ENCODE data around the gene FFAR3. TPM values are rescaled to one million over a fixed set of nuclear protein-coding genes. Genes with fewer than 3 reads are reported as not detected.

Gene FFAR3
- total RNA-seq, 1 experiment from 2014 or later = 0.15 TPM

DNA sequence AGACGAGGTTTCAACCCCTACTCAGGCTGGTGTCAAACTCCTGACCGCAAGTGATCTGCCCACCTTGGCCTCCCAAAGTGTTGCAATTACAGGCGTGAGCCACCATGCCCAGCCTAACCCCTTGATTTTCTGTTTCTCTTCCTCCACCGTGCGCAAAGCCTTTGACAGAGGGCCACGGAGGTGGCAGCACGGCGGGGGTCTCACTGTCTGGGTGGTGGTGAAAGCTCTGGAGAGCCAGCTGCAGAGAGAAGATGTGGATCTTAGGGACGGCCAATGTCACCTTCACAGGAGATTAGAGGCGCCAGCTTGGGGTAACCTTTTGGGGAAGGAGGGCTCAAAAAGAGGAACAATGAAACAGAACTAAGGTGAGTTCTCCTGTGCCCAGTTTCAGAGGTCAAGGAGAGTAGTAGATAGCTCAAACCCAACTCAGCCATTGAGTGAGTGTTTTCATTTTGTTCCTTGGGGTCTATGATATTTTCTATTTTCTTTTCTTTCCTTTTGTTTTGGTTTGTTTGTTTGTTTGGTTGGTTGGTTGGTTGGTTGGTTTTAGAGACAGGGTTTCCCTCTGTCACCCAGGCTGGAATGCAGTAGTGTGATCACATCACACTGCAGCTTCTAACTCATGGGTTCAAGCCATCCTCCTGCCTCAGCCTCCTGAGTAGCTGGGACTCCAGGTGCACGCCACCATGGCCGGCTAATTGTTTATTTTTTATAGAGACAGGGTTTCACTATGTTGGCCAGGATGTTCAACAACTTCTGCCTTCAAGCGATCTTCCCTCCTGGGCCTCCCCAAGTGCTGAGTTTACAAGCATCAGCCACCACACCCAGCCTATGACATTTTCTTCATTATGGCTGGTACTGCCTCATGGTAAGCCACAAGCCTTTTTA is 50.3 kb downstream of the FFAR3 start:
- Histone ChIP-seq H3K4me1 (ENCODE audit: insufficient read depth, low read length, poor library complexity, severe bottlenecking) (no peaks in the 10 kb centered on the region), H3K27ac (ENCODE audit: low read depth, low read length, poor library complexity, severe bottlenecking) (no peak overlapping the region), H3K9me3 (ENCODE audit: low read depth, low read length, poor library complexity, severe bottlenecking) (no peaks in the 10 kb centered on the region), H3K4me3 (ENCODE audit: low read depth, low read length, poor library complexity, severe bottlenecking) (no peak overlapping the region), H3K36me3 (ENCODE audit: insufficient read depth, low read length, poor library complexity, severe bottlenecking) (no peaks in the 10 kb centered on the region), H3K27me3 (replicated peaks; ENCODE audit: insufficient read depth, low read depth, low read length, poor library complexity) (peaks cover 46% of the 10 kb centered on the region)
- ChIA-PET CTCF (no interaction called here), POLR2A (ENCODE audit: low non-redundant PET) (no interaction called here)
- TF ChIP-seq, protein P1, sequence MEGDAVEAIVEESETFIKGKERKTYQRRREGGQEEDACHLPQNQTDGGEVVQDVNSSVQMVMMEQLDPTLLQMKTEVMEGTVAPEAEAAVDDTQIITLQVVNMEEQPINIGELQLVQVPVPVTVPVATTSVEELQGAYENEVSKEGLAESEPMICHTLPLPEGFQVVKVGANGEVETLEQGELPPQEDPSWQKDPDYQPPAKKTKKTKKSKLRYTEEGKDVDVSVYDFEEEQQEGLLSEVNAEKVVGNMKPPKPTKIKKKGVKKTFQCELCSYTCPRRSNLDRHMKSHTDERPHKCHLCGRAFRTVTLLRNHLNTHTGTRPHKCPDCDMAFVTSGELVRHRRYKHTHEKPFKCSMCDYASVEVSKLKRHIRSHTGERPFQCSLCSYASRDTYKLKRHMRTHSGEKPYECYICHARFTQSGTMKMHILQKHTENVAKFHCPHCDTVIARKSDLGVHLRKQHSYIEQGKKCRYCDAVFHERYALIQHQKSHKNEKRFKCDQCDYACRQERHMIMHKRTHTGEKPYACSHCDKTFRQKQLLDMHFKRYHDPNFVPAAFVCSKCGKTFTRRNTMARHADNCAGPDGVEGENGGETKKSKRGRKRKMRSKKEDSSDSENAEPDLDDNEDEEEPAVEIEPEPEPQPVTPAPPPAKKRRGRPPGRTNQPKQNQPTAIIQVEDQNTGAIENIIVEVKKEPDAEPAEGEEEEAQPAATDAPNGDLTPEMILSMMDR (conservative IDR thresholded peaks at IDR 0.05; ENCODE audit: low read depth, low read length) = no peak
- TF ChIP-seq EZH2 (IDR thresholded peaks at IDR 0.05; ENCODE audit: borderline replicate concordance, low read depth, low read length, poor library complexity, severe bottlenecking) = no peak
- BruUV-seq (replicated peaks) = no TSS peak
- intact Hi-C loops (cut with micrococcal nuclease; ENCODE audit: unreplicated experiment) = no loop called here
- no peak for DNase-seq (ENCODE audit: low spot score)

DNA sequence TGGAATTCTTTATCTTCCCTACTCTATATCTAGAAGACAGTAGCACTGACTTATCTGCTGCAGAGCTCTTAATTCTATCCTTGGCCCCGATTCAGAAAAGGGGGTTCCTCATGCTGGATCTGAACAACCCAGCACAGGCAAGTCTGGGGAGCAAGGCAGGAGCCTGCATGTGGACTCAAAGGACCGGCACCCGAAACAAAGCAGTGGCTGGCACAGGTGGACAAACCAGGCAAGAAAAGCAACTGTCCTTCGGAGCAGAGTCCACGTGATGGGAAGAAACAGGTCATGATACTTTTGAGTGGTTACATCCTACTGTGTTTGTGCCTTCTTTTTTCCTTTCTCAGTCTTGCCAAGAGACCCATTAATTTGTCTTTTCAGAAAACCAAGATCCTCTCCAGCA is 50.9 kb downstream of the FFAR3 start:
- no peaks in the 10 kb centered on the region for H3K9me3 ChIP-seq (ENCODE audit: low read depth, low read length, poor library complexity, severe bottlenecking)
- peaks cover 51% of the 10 kb centered on the region for H3K27me3 ChIP-seq (replicated peaks; ENCODE audit: insufficient read depth, low read depth, low read length, poor library complexity)
- no peaks in the 10 kb centered on the region for H3K4me1 ChIP-seq (ENCODE audit: insufficient read depth, low read length, poor library complexity, severe bottlenecking)
- H3K27ac ChIP-seq (ENCODE audit: low read depth, low read length, poor library complexity, severe bottlenecking) = no peak overlapping the region
- no peaks in the 10 kb centered on the region for H3K36me3 ChIP-seq (ENCODE audit: insufficient read depth, low read length, poor library complexity, severe bottlenecking)
- no peak overlapping the region for H3K4me3 ChIP-seq (ENCODE audit: low read depth, low read length, poor library complexity, severe bottlenecking)
- no peak for DNase-seq (ENCODE audit: low spot score)
- TF ChIP-seq EZH2 (IDR thresholded peaks at IDR 0.05; ENCODE audit: borderline replicate concordance, low read depth, low read length, poor library complexity, severe bottlenecking) = no peak
- TF ChIP-seq, protein P1 (conservative IDR thresholded peaks at IDR 0.05; ENCODE audit: low read depth, low read length) = no peak
- POLR2A ChIA-PET (ENCODE audit: low non-redundant PET) = no interaction called here
- intact Hi-C loops (cut with micrococcal nuclease; ENCODE audit: unreplicated experiment) = no loop called here
- no TSS peak for BruUV-seq (replicated peaks)
- CTCF ChIA-PET = no interaction called here

Small RNA genes within 50 kb of the gene (microRNA-seq; reads per million reads assigned to microRNA genes)
- not detected for gene MIR5196

Other genes starting within 250 kb of the FFAR3 start
- not detected in 2 replicates for gene FXYD3, start 242.6 kb upstream of the FFAR3 start, total RNA-seq (2021)
- not detected in 2 replicates for gene LGI4, start 223.4 kb upstream of the FFAR3 start, total RNA-seq (2021)
- gene FXYD1, start 219.6 kb upstream of the FFAR3 start, total RNA-seq (2021) = 0.98 TPM in 1 of 2 replicates, not detected in the other
- 0.56 and 0.85 TPM in 2 replicates for gene FXYD7, start 215.2 kb upstream of the FFAR3 start, total RNA-seq (2021)
- gene FXYD5, start 203.7 kb upstream of the FFAR3 start, total RNA-seq (2021) = 12.7 and 13.6 TPM in 2 replicates
- not detected in 2 replicates for gene FAM187B, start 129.7 kb upstream of the FFAR3 start, total RNA-seq (2021)
- gene LSR, start 109.5 kb upstream of the FFAR3 start, total RNA-seq (2021) = 1.9 and 2.9 TPM in 2 replicates
- gene USF2, start 89.5 kb upstream of the FFAR3 start, total RNA-seq (2021) = 82.0 and 90.8 TPM in 2 replicates
- 0.28 and 0.37 TPM in 2 replicates for gene HAMP, start 75.9 kb upstream of the FFAR3 start, total RNA-seq (2021)
- gene MAG, start 66.3 kb upstream of the FFAR3 start, total RNA-seq (2021) = not detected in 2 replicates
- gene CD22, start 29.3 kb upstream of the FFAR3 start, total RNA-seq (2021) = not detected in 2 replicates
- gene FFAR1, start 10.6 kb upstream of the FFAR3 start, total RNA-seq (2021) = not detected in 2 replicates
- gene GPR42, start 12.6 kb downstream of the FFAR3 start, total RNA-seq (2021) = not detected in 2 replicates
- gene FFAR2, start 89.8 kb downstream of the FFAR3 start, total RNA-seq (2021) = not detected in 2 replicates
- gene KRTDAP, start 132.0 kb downstream of the FFAR3 start, total RNA-seq (2021) = not detected in 2 replicates
- not detected in 2 replicates for gene DMKN, start 155.2 kb downstream of the FFAR3 start, total RNA-seq (2021)
- gene SBSN, start 169.9 kb downstream of the FFAR3 start, total RNA-seq (2021) = not detected in 2 replicates
- gene GAPDHS, start 175.0 kb downstream of the FFAR3 start, total RNA-seq (2021) = not detected in 2 replicates
- 105 and 115 TPM in 2 replicates for gene TMEM147, start 187.2 kb downstream of the FFAR3 start, total RNA-seq (2021)
- gene ATP4A, start 205.2 kb downstream of the FFAR3 start, total RNA-seq (2021) = not detected in 2 replicates
- not detected in 2 replicates for gene PMIS2, start 227.7 kb downstream of the FFAR3 start, total RNA-seq (2021)